ENCODE data around the gene FRAS1.

The FRAS1 gene

GRCh38 chr4:78357122-78357521 lies 300.0 kb downstream of the FRAS1 start:
- TF ChIP-seq CTCF (IDR thresholded peaks at IDR 0.05; ENCODE audit: control extremely low read depth, extremely low read depth, low read depth, missing control alignments): no peak
- POLR2A ChIA-PET: no interaction called here
- no peak for DNase-seq (ENCODE audit: extremely low spot score)
- CTCF ChIA-PET: no interaction called here

GRCh38 chr4:78360466-78360865 lies 303.3 kb downstream of the FRAS1 start:
- ChIA-PET CTCF (no interaction called here), POLR2A (no interaction called here)
- no peak for TF ChIP-seq CTCF (IDR thresholded peaks at IDR 0.05; ENCODE audit: control extremely low read depth, extremely low read depth, low read depth, missing control alignments)
- DNase-seq (ENCODE audit: extremely low spot score): no peak

GRCh38 chr4:78361621-78362120 lies 304.5 kb downstream of the FRAS1 start:
- DNase-seq (ENCODE audit: extremely low spot score): no peak
- ChIA-PET POLR2A (no interaction called here), CTCF (no interaction called here)
- TF ChIP-seq CTCF (IDR thresholded peaks at IDR 0.05; ENCODE audit: control extremely low read depth, extremely low read depth, low read depth, missing control alignments): no peak

GRCh38 chr4:78362310-78362709 lies 305.2 kb downstream of the FRAS1 start:
- no peak for DNase-seq (ENCODE audit: extremely low spot score)
- ChIA-PET POLR2A (no interaction called here), CTCF (interaction anchor here (1.0 kb wide), 1 partner anchor 25 kb away, joined by 3 read pairs; no protein-coding TSS in a partner anchor)
- no peak for TF ChIP-seq CTCF (IDR thresholded peaks at IDR 0.05; ENCODE audit: control extremely low read depth, extremely low read depth, low read depth, missing control alignments)

GRCh38 chr4:78363031-78363570 lies 306.0 kb downstream of the FRAS1 start:
- ChIA-PET POLR2A (no interaction called here), CTCF (interaction anchor here (1.0 kb wide), 1 partner anchor 26 kb away, joined by 3 read pairs; no protein-coding TSS in a partner anchor)
- TF ChIP-seq CTCF (IDR thresholded peaks at IDR 0.05; ENCODE audit: control extremely low read depth, extremely low read depth, low read depth, missing control alignments): no peak
- no peak for DNase-seq (ENCODE audit: extremely low spot score)

- ChIA-PET CTCF (no interaction called here), POLR2A (no interaction called here)
- TF ChIP-seq CTCF (IDR thresholded peaks at IDR 0.05; ENCODE audit: control extremely low read depth, extremely low read depth, low read depth, missing control alignments): no peak
- DNase-seq (ENCODE audit: extremely low spot score): no peak
Observed at GRCh38 chr4:78369679-78370078, 312.6 kb downstream of the FRAS1 start.
